ENCODE results near the gene YWHAE. TPM values are rescaled to one million over a fixed set of nuclear protein-coding genes. Genes with fewer than 3 reads are reported as not detected.

Gene YWHAE
- total RNA-seq, 1 experiment from 2014 or later = 1,404 TPM

- TF ChIP-seq CTCF (conservative IDR thresholded peaks at IDR 0.05; ENCODE audit: low read depth, low read length) (no peak), EZH2 (IDR thresholded peaks at IDR 0.05; ENCODE audit: borderline replicate concordance, low read depth, low read length, poor library complexity, severe bottlenecking) (no peak)
- H3K9me3 ChIP-seq (ENCODE audit: low read depth, low read length, poor library complexity, severe bottlenecking) = no peaks in the 10 kb centered on the region
- CTCF ChIA-PET = interaction anchor here (0.6 kb wide), 1 partner anchor 30 kb away, joined by 4 read pairs; no protein-coding TSS in a partner anchor
- BruUV-seq (replicated peaks) = TSS peak; percentile 98
- intact Hi-C loops (cut with micrococcal nuclease; ENCODE audit: unreplicated experiment) = no loop called here
- H3K4me1 ChIP-seq (ENCODE audit: insufficient read depth, low read length, poor library complexity, severe bottlenecking) = peaks cover 23% of the 10 kb centered on the region
- DNase-seq (ENCODE audit: low spot score) = no peak
- H3K4me3 ChIP-seq (ENCODE audit: low read depth, low read length, poor library complexity, severe bottlenecking) = no peak overlapping the region
- no peaks in the 10 kb centered on the region for H3K27me3 ChIP-seq (replicated peaks; ENCODE audit: insufficient read depth, low read depth, low read length, poor library complexity)
- no peak overlapping the region for H3K27ac ChIP-seq (ENCODE audit: low read depth, low read length, poor library complexity, severe bottlenecking)
- H3K36me3 ChIP-seq (ENCODE audit: insufficient read depth, low read length, poor library complexity, severe bottlenecking) = peaks cover 54% of the 10 kb centered on the region
- POLR2A ChIA-PET (ENCODE audit: low non-redundant PET) = no interaction called here
Observed at GRCh38 chr17:1344521-1344920, 55.5 kb downstream of the YWHAE start.

GRCh38 chr17:1343554-1343953 lies 56.5 kb downstream of the YWHAE start:
- peaks cover 47% of the 10 kb centered on the region for H3K36me3 ChIP-seq (ENCODE audit: insufficient read depth, low read length, poor library complexity, severe bottlenecking)
- POLR2A ChIA-PET (ENCODE audit: low non-redundant PET) = no interaction called here

GRCh38 chr17:1340371-1340770 lies 59.7 kb downstream of the YWHAE start:
- intact Hi-C loops (cut with micrococcal nuclease; ENCODE audit: unreplicated experiment) = no loop called here
- BruUV-seq (replicated peaks) = no TSS peak
- Histone ChIP-seq H3K4me1 (ENCODE audit: insufficient read depth, low read length, poor library complexity, severe bottlenecking) (no peaks in the 10 kb centered on the region), H3K27me3 (replicated peaks; ENCODE audit: insufficient read depth, low read depth, low read length, poor library complexity) (no peaks in the 10 kb centered on the region), H3K9me3 (ENCODE audit: low read depth, low read length, poor library complexity, severe bottlenecking) (no peaks in the 10 kb centered on the region), H3K36me3 (ENCODE audit: insufficient read depth, low read length, poor library complexity, severe bottlenecking) (peaks cover 26% of the 10 kb centered on the region), H3K27ac (ENCODE audit: low read depth, low read length, poor library complexity, severe bottlenecking) (no peak overlapping the region), H3K4me3 (ENCODE audit: low read depth, low read length, poor library complexity, severe bottlenecking) (no peak overlapping the region)
- CTCF ChIA-PET = interaction anchor here (2.4 kb wide), 1 partner anchor 8 kb away, joined by 14 read pairs; no protein-coding TSS in a partner anchor
- POLR2A ChIA-PET (ENCODE audit: low non-redundant PET) = no interaction called here
- DNase-seq (ENCODE audit: low spot score) = no peak
- TF ChIP-seq CTCF (conservative IDR thresholded peaks at IDR 0.05; ENCODE audit: low read depth, low read length) = no peak
- TF ChIP-seq EZH2 (IDR thresholded peaks at IDR 0.05; ENCODE audit: borderline replicate concordance, low read depth, low read length, poor library complexity, severe bottlenecking) = no peak

More at GRCh38 chr17:1343554-1343953, 56.5 kb downstream of the YWHAE start:
- DNase-seq (ENCODE audit: low spot score) = no peak
- CTCF ChIA-PET = no interaction called here
- Histone ChIP-seq H3K27me3 (replicated peaks; ENCODE audit: insufficient read depth, low read depth, low read length, poor library complexity) (no peaks in the 10 kb centered on the region), H3K4me3 (ENCODE audit: low read depth, low read length, poor library complexity, severe bottlenecking) (no peak overlapping the region), H3K27ac (ENCODE audit: low read depth, low read length, poor library complexity, severe bottlenecking) (no peak overlapping the region), H3K9me3 (ENCODE audit: low read depth, low read length, poor library complexity, severe bottlenecking) (no peaks in the 10 kb centered on the region), H3K4me1 (ENCODE audit: insufficient read depth, low read length, poor library complexity, severe bottlenecking) (peaks cover 19% of the 10 kb centered on the region)
- intact Hi-C loops (cut with micrococcal nuclease; ENCODE audit: unreplicated experiment) = no loop called here
- no TSS peak for BruUV-seq (replicated peaks)
- TF ChIP-seq EZH2 (IDR thresholded peaks at IDR 0.05; ENCODE audit: borderline replicate concordance, low read depth, low read length, poor library complexity, severe bottlenecking) = no peak
- no peak for TF ChIP-seq CTCF (conservative IDR thresholded peaks at IDR 0.05; ENCODE audit: low read depth, low read length)

All from A673 (cell line).